Stimulated activated CD4-positive, alpha-beta T cell treated with anti-CD3 and anti-CD28 coated beads, TNF-alpha, amount 100 ng/mL, for 48 hours (primary cell): Measurements from ENCODE around the gene RASA3.
"Not testable (repeated sequence)": the region's sequence is repeated elsewhere in the genome, so short reads cannot be mapped to it uniquely, and the experiment has no call there.

Source experiments
- DNase-seq, 3 donors: peaks; one replicate each; pipeline ENCODE4 v3.0.0-alpha.2; 2020; ENCODE audit warnings: low read depth in 3 of 3

Gene RASA3

GRCh38 chr13:113990321-113990837 is 142.0 kb downstream of the RASA3 start:
- DNase-seq = no peak

- no peak for DNase-seq
Measured at GRCh38 chr13:113989585-113990300, 142.7 kb downstream of the RASA3 start.

GRCh38 chr13:113988859-113989258 is 143.6 kb downstream of the RASA3 start:
- DNase-seq = not testable (repeated sequence)

GRCh38 chr13:113982296-113982661 is 150.1 kb downstream of the RASA3 start:
- no peak for DNase-seq

- no peak for DNase-seq
Measured at GRCh38 chr13:113981611-113982295, 150.7 kb downstream of the RASA3 start.

- no peak for DNase-seq
Measured at GRCh38 chr13:113981194-113981605, 151.2 kb downstream of the RASA3 start.

- no peak for DNase-seq
Measured at GRCh38 chr13:113980489-113981064, 151.8 kb downstream of the RASA3 start.

- no peak for DNase-seq
Measured at GRCh38 chr13:113979791-113980471, 152.5 kb downstream of the RASA3 start.

- DNase-seq = no peak
Measured at GRCh38 chr13:113978741-113979481, 153.5 kb downstream of the RASA3 start.

- no peak for DNase-seq
Measured at GRCh38 chr13:113977976-113978375, 154.4 kb downstream of the RASA3 start.

- DNase-seq = no peak
Measured at GRCh38 chr13:113976711-113977684, 155.4 kb downstream of the RASA3 start.

- DNase-seq = no peak
Measured at GRCh38 chr13:113975416-113975815, 157.0 kb downstream of the RASA3 start.

- no peak for DNase-seq
Measured at GRCh38 chr13:113974304-113975281, 157.8 kb downstream of the RASA3 start.

- DNase-seq = no peak
Measured at GRCh38 chr13:113973218-113974164, 158.9 kb downstream of the RASA3 start, which contains the start of gene C13orf46. Gene C13orf46 (minus strand): TSS chr13:113974076. CDS start chr13:113973997, 79 bp downstream.

GRCh38 chr13:113972451-113973217 is 159.8 kb downstream of the RASA3 start:
- DNase-seq = no peak

GRCh38 chr13:113971471-113972231 is 160.8 kb downstream of the RASA3 start:
- DNase-seq = no peak
